Left ventricle myocardium inferior (tissue), 1 donor: ENCODE measurements around the gene TIMM22. TPM values are rescaled to one million over a fixed set of nuclear protein-coding genes. Genes with fewer than 3 reads are reported as not detected.

ENCODE experiments used
- DNase-seq: peaks from one replicate; pipeline ENCODE4 v3.0.0-alpha.2; 2020
- H3K27ac ChIP-seq: fragments of 200-600 bp; replicated peaks from 2 replicates; pipeline ENCODE4 v1.8.0; 2021
- H3K27me3 ChIP-seq: fragments of 200-600 bp; 2 replicates; pipeline ENCODE4 v1.8.0; 2021; ENCODE audit warnings: low read depth
- H3K36me3 ChIP-seq: fragments of 200-600 bp; 2 replicates; pipeline ENCODE4 v1.8.0; 2021
- H3K4me1 ChIP-seq: fragments of 200-600 bp; 2 replicates; pipeline ENCODE4 v1.8.0; 2021
- H3K4me3 ChIP-seq: fragments of 200-600 bp; 2 replicates; pipeline ENCODE4 v1.8.0; 2021; ENCODE audit warnings: mild to moderate bottlenecking, moderate library complexity
- H3K9me3 ChIP-seq: fragments of 200-600 bp; replicated peaks from 2 replicates; pipeline ENCODE4 v1.8.0; 2021
- intact Hi-C: fragments of 100-400 bp; cut with micrococcal nuclease; formaldehyde crosslinking; loops from one replicate; pipeline ENCODE4 v1.11.0; 2022
- total RNA-seq: library from RNA; stranded (reverse); fragmentation: NEBNext Ultra II Directional; extraction: Animal tissue kit (Norgen Biotek cat#: 25700); gene quantifications from one replicate; pipeline ENCODE4 v1.2.1, GENCODE V29; 2021
- TF ChIP-seq, protein P1 (sequence below): fragments of 200-600 bp; IDR thresholded peaks from 2 replicates; pipeline ENCODE4 v1.8.0; 2021; ENCODE audit warnings: antibody characterized with exemption, mild to moderate bottlenecking, borderline replicate concordance
- donor health status: DM: no; HTN: yes; CAD: no; lungs with severe emphysema.

The TIMM22 gene
- total RNA-seq, 1 donor from 2014 or later = 17.6 TPM

DNA sequence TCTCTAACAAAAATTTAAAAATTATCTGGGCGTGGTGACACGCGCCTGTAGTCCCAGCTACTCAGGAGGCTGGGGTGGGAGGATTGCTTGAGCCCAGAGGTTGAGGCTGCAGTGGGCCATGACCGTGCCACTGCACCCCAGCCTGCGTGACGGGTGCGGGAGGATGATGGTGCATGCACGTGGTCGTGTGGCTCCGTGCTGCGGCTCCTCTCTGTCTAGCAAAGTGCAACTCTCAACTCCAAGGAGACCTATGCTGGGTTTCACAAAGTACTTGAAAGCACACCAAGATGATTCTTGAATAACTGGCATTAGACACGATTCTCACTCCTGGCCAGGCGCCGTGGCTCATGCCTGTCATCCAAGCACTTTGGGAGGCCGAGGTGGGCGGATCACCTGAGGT, 43.2 kb upstream of the TIMM22 start:
- H3K27me3 ChIP-seq = no peaks in the 10 kb centered on the region
- peaks cover 33% of the 10 kb centered on the region for H3K4me1 ChIP-seq
- H3K4me3 ChIP-seq = no peak overlapping the region
- DNase-seq = no peak
- no peak overlapping the region for H3K27ac ChIP-seq
- intact Hi-C loops = no loop called here
- H3K9me3 ChIP-seq = no peaks in the 10 kb centered on the region
- H3K36me3 ChIP-seq = no peaks in the 10 kb centered on the region
- TF ChIP-seq, protein P1, sequence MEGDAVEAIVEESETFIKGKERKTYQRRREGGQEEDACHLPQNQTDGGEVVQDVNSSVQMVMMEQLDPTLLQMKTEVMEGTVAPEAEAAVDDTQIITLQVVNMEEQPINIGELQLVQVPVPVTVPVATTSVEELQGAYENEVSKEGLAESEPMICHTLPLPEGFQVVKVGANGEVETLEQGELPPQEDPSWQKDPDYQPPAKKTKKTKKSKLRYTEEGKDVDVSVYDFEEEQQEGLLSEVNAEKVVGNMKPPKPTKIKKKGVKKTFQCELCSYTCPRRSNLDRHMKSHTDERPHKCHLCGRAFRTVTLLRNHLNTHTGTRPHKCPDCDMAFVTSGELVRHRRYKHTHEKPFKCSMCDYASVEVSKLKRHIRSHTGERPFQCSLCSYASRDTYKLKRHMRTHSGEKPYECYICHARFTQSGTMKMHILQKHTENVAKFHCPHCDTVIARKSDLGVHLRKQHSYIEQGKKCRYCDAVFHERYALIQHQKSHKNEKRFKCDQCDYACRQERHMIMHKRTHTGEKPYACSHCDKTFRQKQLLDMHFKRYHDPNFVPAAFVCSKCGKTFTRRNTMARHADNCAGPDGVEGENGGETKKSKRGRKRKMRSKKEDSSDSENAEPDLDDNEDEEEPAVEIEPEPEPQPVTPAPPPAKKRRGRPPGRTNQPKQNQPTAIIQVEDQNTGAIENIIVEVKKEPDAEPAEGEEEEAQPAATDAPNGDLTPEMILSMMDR = no peak

- H3K4me1 ChIP-seq = peaks cover 33% of the 10 kb centered on the region
- H3K27ac ChIP-seq = no peak overlapping the region
- no peaks in the 10 kb centered on the region for H3K36me3 ChIP-seq
- no peaks in the 10 kb centered on the region for H3K9me3 ChIP-seq
- no peak overlapping the region for H3K4me3 ChIP-seq
- DNase-seq = no peak
- TF ChIP-seq, protein P1 = no peak
- intact Hi-C loops = no loop called here
- no peaks in the 10 kb centered on the region for H3K27me3 ChIP-seq
Measured at GRCh38 chr17:954431-955164, 42.3 kb upstream of the TIMM22 start.

- Histone ChIP-seq H3K4me3 (no peak overlapping the region), H3K4me1 (peaks cover 18% of the 10 kb centered on the region), H3K9me3 (no peaks in the 10 kb centered on the region), H3K27me3 (no peaks in the 10 kb centered on the region), H3K36me3 (no peaks in the 10 kb centered on the region), H3K27ac (no peak overlapping the region)
- TF ChIP-seq, protein P1 = no peak
- intact Hi-C loops = no loop called here
- no peak for DNase-seq
Measured at GRCh38 chr17:956905-957304, 40.0 kb upstream of the TIMM22 start.

DNA sequence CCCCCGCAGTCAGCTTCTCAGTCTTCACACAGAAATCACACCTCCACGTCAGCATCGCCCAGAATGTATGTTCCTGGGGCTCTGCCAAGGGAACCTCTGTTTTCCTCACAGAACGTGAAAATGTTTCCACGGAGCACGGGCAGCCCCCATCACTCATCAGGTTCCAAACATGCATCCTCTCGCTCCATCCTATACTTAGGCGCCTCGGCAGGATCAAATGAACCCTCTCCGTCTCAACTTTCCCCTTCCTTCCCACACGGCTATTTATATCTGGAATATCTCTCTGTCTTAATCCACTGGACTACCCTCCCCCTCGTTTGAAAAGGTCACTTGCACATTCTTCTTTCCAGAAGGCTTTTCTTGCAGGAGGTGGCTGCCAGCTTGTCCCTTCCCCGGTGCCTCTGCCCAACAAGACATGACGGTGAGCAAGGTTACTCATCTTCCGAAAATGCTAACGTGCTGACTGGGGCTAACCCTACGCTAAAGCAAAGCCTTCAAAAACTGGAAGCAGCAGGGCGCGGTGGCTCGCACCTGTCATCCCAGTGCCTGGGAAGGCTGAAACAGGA, 39.0 kb upstream of the TIMM22 start:
- Histone ChIP-seq H3K36me3 (no peaks in the 10 kb centered on the region), H3K9me3 (no peaks in the 10 kb centered on the region), H3K27ac (no peak overlapping the region), H3K4me3 (no peak overlapping the region), H3K4me1 (peaks cover 17% of the 10 kb centered on the region), H3K27me3 (no peaks in the 10 kb centered on the region)
- TF ChIP-seq, protein P1 = no peak
- no peak for DNase-seq
- intact Hi-C loops = no loop called here

DNA sequence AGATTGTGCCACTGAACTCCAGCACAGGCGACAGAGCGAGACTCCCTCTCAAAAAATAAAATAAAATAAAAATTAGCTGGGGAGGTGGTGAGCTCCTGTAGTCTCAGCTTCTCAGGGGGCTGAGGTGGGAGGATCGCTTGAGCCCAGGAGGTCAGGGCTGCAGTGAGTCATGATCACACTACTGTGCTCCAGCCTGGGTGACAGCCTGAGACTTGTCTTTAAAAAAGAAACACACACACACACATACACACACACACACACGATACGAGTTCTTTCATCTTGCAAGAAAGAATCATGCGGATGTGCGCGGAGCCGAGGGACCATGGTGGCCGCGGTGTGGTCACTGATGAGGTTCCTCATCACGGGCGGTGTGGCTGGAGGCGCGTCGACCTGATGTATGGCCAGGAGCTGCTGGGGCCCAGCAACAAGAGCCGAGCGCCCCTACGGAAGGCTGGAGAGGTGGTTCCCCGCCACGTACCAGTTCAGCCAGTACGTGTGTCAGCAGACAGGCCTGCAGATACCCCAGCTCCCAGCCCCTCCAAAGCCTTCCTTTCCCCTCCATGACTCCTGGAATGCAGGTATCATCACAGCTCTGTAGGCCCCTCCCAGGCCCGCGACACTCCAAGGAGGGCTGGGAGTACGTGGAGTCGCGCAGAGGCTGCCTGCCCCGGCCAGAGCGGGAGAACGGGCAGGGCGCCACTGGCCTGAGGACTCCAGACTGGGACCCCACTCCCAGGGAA, 38.0 kb upstream of the TIMM22 start:
- DNase-seq = no peak
- Histone ChIP-seq H3K4me3 (no peak overlapping the region), H3K9me3 (no peaks in the 10 kb centered on the region), H3K36me3 (no peaks in the 10 kb centered on the region), H3K4me1 (peaks cover 17% of the 10 kb centered on the region), H3K27me3 (no peaks in the 10 kb centered on the region), H3K27ac (no peak overlapping the region)
- TF ChIP-seq, protein P1 = no peak
- intact Hi-C loops = no loop called here
